SK-N-MC (cell line): ENCODE data around the gene AHRR.

Experiments
- EZH2 ChIP-seq: fragments of 200-600 bp; sonication (generic); IDR thresholded peaks from one replicate; pipeline ENCODE4 v1.6.1; 2017; ENCODE audit warnings: antibody characterized with exemption
- POLR2AphosphoS5 ChIP-seq: IDR thresholded peaks from 2 replicates; pipeline ENCODE4 v1.6.1; 2012; ENCODE audit warnings: mild to moderate bottlenecking, low read depth, low read length, borderline replicate concordance

GRCh38 chr5:377326-377981 lies 55.9 kb downstream of the AHRR start:
- TF ChIP-seq POLR2AphosphoS5 (no peak), EZH2 (no peak)
